ENCODE data around the gene C19orf81. TPM values are rescaled to one million over a fixed set of nuclear protein-coding genes. Genes with fewer than 3 reads are reported as not detected.

C19orf81 gene
- total and polyA plus RNA-seq, 9 of the 15 experiments (the other 6 are each of a cell fraction or from before 2014, with no cell fraction given): 2.5 to 42.9 (median 33.0) TPM; not detected in 4

GRCh38 chr19:50649433-50650391 lies at the start of gene C19orf81 (continued):
- TF ChIP-seq MEF2A (IDR thresholded peaks at IDR 0.05; ENCODE audit: control insufficient read depth, low read depth, low read length): no peak
- peak; percentile 54 for TF ChIP-seq NR2C1 (IDR thresholded peaks at IDR 0.05)
- peak; percentile 80 for TF ChIP-seq NR2C1 (tag; IDR thresholded peaks at IDR 0.05)
- TF ChIP-seq ZNF77 (CRISPR knock-in tag; IDR thresholded peaks at IDR 0.05): no peak
- TF ChIP-seq ZNF586 (CRISPR knock-in tag; conservative IDR thresholded peaks at IDR 0.05): no peak
- no peak for TF ChIP-seq MAFG (tag; conservative IDR thresholded peaks at IDR 0.05)
- no peak for TF ChIP-seq HOMEZ (CRISPR knock-in tag; IDR thresholded peaks at IDR 0.05)
- TF ChIP-seq ZNF655 (CRISPR knock-in tag; IDR thresholded peaks at IDR 0.05): no peak
- TF ChIP-seq TOE1 (IDR thresholded peaks at IDR 0.05; ENCODE audit: borderline replicate concordance): peak; percentile 49; the same call in 1 of the 2 replicates
- no peak for TF ChIP-seq TOE1 (CRISPR knock-in tag; IDR thresholded peaks at IDR 0.05; ENCODE audit: borderline replicate concordance, low read depth)
- TF ChIP-seq KDM4B (IDR thresholded peaks at IDR 0.05; ENCODE audit: borderline replicate concordance in 2 of 2, low read depth in 1 of 2): no peak
- TF ChIP-seq CTBP1 (IDR thresholded peaks at IDR 0.05; ENCODE audit: borderline replicate concordance): peak; percentile 24; the same call in 1 of the 2 replicates
- 0 out of 2 replicates have a peak, but pooled peaks have one; percentile 45 for TF ChIP-seq ZNF592 (IDR thresholded peaks at IDR 0.05)
- peak; percentile 53 for TF ChIP-seq CREM (IDR thresholded peaks at IDR 0.05; ENCODE audit: low read depth)
- no peak for TF ChIP-seq PHF21A (IDR thresholded peaks at IDR 0.05; ENCODE audit: borderline replicate concordance, low read depth)
- no peak for TF ChIP-seq RFX5 (IDR thresholded peaks at IDR 0.05; ENCODE audit: low read depth, low read length)
- 0 out of 2 replicates have a peak, but pooled peaks have one; percentile 19 for TF ChIP-seq BCOR (IDR thresholded peaks at IDR 0.05)
- TF ChIP-seq ZNF24 (IDR thresholded peaks at IDR 0.05): no peak
- TF ChIP-seq SAFB (IDR thresholded peaks at IDR 0.05; ENCODE audit: borderline replicate concordance, low read depth, low read length): no peak
- TF ChIP-seq ZKSCAN8 (CRISPR knock-in tag; IDR thresholded peaks at IDR 0.05): no peak
- TF ChIP-seq TCF7L2 (IDR thresholded peaks at IDR 0.05; ENCODE audit: low read depth, low read length): no peak
- no peak for TF ChIP-seq ZNF282 (CRISPR knock-in tag; IDR thresholded peaks at IDR 0.05)
- TF ChIP-seq BRD9 (IDR thresholded peaks at IDR 0.05; ENCODE audit: low read depth, partially characterized antibody): no peak

All from K562 (cell line).